NB4 (cell line): ENCODE measurements around the gene ABCD1.

ENCODE experiments used
- MAX ChIP-seq: IDR thresholded peaks from 2 replicates; pipeline ENCODE4 v1.6.1; 2011; ENCODE audit warnings: low read depth, low read length
- MYC ChIP-seq: IDR thresholded peaks from 2 replicates; pipeline ENCODE4 v1.6.1; 2011; ENCODE audit warnings: low read depth, low read length
- POLR2A ChIP-seq: IDR thresholded peaks from 2 replicates; pipeline ENCODE4 v1.6.1; 2011; ENCODE audit warnings: mild to moderate bottlenecking; ENCODE audit not compliant: insufficient read length; ENCODE audit errors: extremely low read depth
- TF ChIP-seq, protein P1 (sequence below): IDR thresholded peaks from one replicate; pipeline ENCODE4 v1.5.1; 2012; ENCODE audit warnings: low read depth, low read length

- TF ChIP-seq, protein P1, sequence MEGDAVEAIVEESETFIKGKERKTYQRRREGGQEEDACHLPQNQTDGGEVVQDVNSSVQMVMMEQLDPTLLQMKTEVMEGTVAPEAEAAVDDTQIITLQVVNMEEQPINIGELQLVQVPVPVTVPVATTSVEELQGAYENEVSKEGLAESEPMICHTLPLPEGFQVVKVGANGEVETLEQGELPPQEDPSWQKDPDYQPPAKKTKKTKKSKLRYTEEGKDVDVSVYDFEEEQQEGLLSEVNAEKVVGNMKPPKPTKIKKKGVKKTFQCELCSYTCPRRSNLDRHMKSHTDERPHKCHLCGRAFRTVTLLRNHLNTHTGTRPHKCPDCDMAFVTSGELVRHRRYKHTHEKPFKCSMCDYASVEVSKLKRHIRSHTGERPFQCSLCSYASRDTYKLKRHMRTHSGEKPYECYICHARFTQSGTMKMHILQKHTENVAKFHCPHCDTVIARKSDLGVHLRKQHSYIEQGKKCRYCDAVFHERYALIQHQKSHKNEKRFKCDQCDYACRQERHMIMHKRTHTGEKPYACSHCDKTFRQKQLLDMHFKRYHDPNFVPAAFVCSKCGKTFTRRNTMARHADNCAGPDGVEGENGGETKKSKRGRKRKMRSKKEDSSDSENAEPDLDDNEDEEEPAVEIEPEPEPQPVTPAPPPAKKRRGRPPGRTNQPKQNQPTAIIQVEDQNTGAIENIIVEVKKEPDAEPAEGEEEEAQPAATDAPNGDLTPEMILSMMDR = no peak
- TF ChIP-seq POLR2A (no peak), MYC (no peak), MAX (no peak)
Measured at GRCh38 chrX:153688506-153688905, 36.1 kb upstream of the ABCD1 start.
